HL-60 (cell line): ENCODE results near the gene ERMP1.

Experiments used
- DNase-seq, 2 experiments: peaks; one replicate each; pipeline ENCODE4 v3.0.0-alpha.2; 2010 to 2020; ENCODE audit warnings: low read depth in 1 of 2, low spot score in 1 of 2
- H3K27ac ChIP-seq: fragments of 250-450 bp; sonication (Bioruptor Pico); replicated peaks from 2 replicates; pipeline ENCODE4 v1.5.1; 2020; ENCODE audit warnings: mild to moderate bottlenecking, moderate library complexity
- H3K27me3 ChIP-seq: fragments of 250-450 bp; sonication (Bioruptor Pico); 2 replicates; pipeline ENCODE4 v1.5.1; 2021; ENCODE audit warnings: mild to moderate bottlenecking, moderate library complexity; ENCODE audit not compliant: insufficient read depth, poor library complexity, severe bottlenecking
- H3K4me3 ChIP-seq: replicated peaks from 2 replicates; pipeline ENCODE4 v1.5.1; 2011; ENCODE audit warnings: mild to moderate bottlenecking, control low read depth, low read length; ENCODE audit not compliant: insufficient read depth
- GABPA ChIP-seq: IDR thresholded peaks from 2 replicates; pipeline ENCODE4 v1.6.1; 2012; ENCODE audit warnings: low read depth
- POLR2AphosphoS5 ChIP-seq: IDR thresholded peaks from 2 replicates; pipeline ENCODE4 v1.6.1; 2012; ENCODE audit warnings: low read depth
- REST ChIP-seq: IDR thresholded peaks from 2 replicates; pipeline ENCODE4 v1.6.1; 2012; ENCODE audit warnings: low read depth; ENCODE audit not compliant: insufficient replicate concordance
- SPI1 ChIP-seq: IDR thresholded peaks from 2 replicates; pipeline ENCODE4 v1.6.1; 2012; ENCODE audit warnings: low read depth, mild to moderate bottlenecking, borderline replicate concordance
- TF ChIP-seq, protein P1 (sequence below): IDR thresholded peaks from one replicate; pipeline ENCODE4 v1.5.1; 2011; ENCODE audit warnings: low read length, control low read depth, inconsistent platforms; ENCODE audit not compliant: insufficient read depth

ERMP1 gene

GRCh38 chr9:5760338-5760737, 72.6 kb downstream of the ERMP1 start:
- H3K4me3 ChIP-seq, result no peak overlapping the region
- H3K27me3 ChIP-seq, result no peaks in the 10 kb centered on the region
- no peak overlapping the region for H3K27ac ChIP-seq
- no peak for TF ChIP-seq POLR2AphosphoS5
- TF ChIP-seq REST, result no peak
- TF ChIP-seq GABPA, result no peak
- TF ChIP-seq SPI1, result no peak
- TF ChIP-seq, protein P1, sequence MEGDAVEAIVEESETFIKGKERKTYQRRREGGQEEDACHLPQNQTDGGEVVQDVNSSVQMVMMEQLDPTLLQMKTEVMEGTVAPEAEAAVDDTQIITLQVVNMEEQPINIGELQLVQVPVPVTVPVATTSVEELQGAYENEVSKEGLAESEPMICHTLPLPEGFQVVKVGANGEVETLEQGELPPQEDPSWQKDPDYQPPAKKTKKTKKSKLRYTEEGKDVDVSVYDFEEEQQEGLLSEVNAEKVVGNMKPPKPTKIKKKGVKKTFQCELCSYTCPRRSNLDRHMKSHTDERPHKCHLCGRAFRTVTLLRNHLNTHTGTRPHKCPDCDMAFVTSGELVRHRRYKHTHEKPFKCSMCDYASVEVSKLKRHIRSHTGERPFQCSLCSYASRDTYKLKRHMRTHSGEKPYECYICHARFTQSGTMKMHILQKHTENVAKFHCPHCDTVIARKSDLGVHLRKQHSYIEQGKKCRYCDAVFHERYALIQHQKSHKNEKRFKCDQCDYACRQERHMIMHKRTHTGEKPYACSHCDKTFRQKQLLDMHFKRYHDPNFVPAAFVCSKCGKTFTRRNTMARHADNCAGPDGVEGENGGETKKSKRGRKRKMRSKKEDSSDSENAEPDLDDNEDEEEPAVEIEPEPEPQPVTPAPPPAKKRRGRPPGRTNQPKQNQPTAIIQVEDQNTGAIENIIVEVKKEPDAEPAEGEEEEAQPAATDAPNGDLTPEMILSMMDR, result no peak
- no peak for DNase-seq

DNA sequence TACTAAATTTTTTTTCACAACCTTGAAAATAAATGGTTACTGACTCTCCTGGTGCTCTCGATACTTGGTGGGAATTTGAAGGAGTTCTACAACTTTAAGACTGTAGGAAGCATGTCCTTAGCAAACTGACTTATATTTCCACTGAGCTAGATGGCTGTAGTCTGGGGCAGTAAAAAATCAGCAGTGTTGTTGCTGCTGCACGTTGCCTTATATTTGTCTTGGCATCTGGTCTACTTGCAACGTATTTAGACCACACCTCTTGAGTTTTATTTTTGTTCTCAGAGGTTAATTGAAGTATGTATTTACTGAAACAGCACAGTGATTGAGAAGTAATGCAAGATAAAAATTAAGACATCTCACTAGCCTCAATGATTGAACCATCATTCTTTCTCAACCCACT, 76.3 kb downstream of the ERMP1 start:
- DNase-seq, result no peak
- Histone ChIP-seq H3K27me3 (no peaks in the 10 kb centered on the region), H3K27ac (no peak overlapping the region), H3K4me3 (no peak overlapping the region)
- TF ChIP-seq SPI1, result no peak
- TF ChIP-seq POLR2AphosphoS5, result no peak

DNA sequence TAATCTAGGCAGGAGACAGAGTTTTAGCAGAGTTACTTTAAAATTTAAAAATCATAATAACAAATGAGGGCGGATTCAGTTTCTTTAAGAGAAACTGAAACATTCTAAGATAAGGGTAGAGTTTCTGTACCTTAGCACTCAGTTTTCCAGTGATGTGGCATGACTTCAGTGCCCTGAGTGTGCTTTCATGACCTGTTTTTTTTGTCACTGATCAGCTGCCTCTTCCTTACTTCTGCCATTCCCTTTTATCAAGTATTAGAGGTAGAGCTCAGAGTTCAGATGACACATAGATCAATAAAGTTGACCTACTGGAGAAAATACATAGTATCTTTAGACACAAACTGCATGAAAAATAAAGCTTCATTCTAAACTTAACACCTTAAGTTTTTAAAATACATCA, 82.3 kb downstream of the ERMP1 start:
- no peak for TF ChIP-seq POLR2AphosphoS5
- no peak for TF ChIP-seq REST
- TF ChIP-seq, protein P1, result no peak
- TF ChIP-seq SPI1, result no peak
- no peak for TF ChIP-seq GABPA
- DNase-seq, result no peak
- no peaks in the 10 kb centered on the region for H3K27me3 ChIP-seq
- no peak overlapping the region for H3K4me3 ChIP-seq
- no peak overlapping the region for H3K27ac ChIP-seq

GRCh38 chr9:5749306-5749705, 83.6 kb downstream of the ERMP1 start:
- H3K27me3 ChIP-seq, result no peaks in the 10 kb centered on the region

More at GRCh38 chr9:5749306-5749705, 83.6 kb downstream of the ERMP1 start:
- Histone ChIP-seq H3K4me3 (no peak overlapping the region), H3K27ac (no peak overlapping the region)
- DNase-seq, result no peak
- TF ChIP-seq, protein P1, result no peak
- no peak for TF ChIP-seq GABPA
- no peak for TF ChIP-seq POLR2AphosphoS5
- TF ChIP-seq REST, result no peak
- TF ChIP-seq SPI1, result no peak
